ES-I3 (cell line): ENCODE results near the gene EPS8.

ENCODE experiments used
- H3K36me3 ChIP-seq: 2 replicates; pipeline ENCODE4 v1.6.1; 2013; ENCODE audit warnings: mild to moderate bottlenecking, low read length, control low read depth, moderate library complexity; ENCODE audit not compliant: insufficient read depth
- H3K4me1 ChIP-seq: 2 replicates; pipeline ENCODE4 v1.6.1; 2013; ENCODE audit warnings: mild to moderate bottlenecking, control low read depth, low read length; ENCODE audit not compliant: insufficient read depth
- H3K9ac ChIP-seq: 2 replicates; pipeline ENCODE4 v1.6.1; 2013; ENCODE audit warnings: low read depth, mild to moderate bottlenecking, low read length, moderate library complexity
- H3K9me3 ChIP-seq: 2 replicates; pipeline ENCODE4 v1.6.1; 2013; ENCODE audit warnings: mild to moderate bottlenecking, low read length, moderate library complexity; ENCODE audit not compliant: control insufficient read depth, insufficient read depth

EPS8 gene

DNA sequence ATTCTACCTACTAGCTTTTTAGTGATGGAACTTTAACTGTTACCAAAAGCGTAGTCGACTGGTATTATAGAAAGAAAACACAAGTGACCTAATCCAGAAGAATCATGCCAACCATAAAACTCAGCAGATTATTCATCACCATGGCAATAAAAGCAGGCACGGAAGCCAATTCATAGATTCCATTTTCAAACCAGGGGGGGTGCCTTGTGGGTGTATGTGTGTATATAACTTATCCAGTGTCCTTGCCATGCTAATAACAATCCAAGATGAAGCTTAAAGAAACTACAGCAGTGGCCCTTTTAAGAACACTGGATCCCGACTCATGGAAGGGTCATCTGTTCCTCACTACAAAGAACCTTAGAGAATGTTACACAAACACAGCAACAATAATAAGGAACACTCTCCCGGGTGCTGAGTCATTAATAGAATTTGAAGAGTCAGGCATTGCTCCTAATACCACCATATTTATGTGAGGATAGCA, 61.0 kb downstream of the EPS8 start:
- Histone ChIP-seq H3K4me1 (no peaks in the 10 kb centered on the region), H3K36me3 (no peaks in the 10 kb centered on the region), H3K9ac (no peak overlapping the region), H3K9me3 (no peaks in the 10 kb centered on the region)

DNA sequence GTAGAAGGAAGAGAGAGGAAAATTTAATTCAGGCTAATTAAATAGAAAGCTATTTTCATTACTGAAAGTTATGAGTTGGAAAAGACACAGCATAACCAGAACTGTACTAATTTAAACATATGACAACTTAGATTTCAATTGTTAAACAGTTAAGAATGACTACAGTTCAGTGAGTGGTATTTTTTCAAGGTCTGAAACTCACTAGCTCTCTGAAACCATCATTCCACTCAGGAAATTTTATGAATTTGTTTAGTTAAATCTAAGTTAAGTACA, 62.4 kb downstream of the EPS8 start:
- H3K4me1 ChIP-seq: no peaks in the 10 kb centered on the region
- no peaks in the 10 kb centered on the region for H3K36me3 ChIP-seq
- no peak overlapping the region for H3K9ac ChIP-seq
- no peaks in the 10 kb centered on the region for H3K9me3 ChIP-seq

DNA sequence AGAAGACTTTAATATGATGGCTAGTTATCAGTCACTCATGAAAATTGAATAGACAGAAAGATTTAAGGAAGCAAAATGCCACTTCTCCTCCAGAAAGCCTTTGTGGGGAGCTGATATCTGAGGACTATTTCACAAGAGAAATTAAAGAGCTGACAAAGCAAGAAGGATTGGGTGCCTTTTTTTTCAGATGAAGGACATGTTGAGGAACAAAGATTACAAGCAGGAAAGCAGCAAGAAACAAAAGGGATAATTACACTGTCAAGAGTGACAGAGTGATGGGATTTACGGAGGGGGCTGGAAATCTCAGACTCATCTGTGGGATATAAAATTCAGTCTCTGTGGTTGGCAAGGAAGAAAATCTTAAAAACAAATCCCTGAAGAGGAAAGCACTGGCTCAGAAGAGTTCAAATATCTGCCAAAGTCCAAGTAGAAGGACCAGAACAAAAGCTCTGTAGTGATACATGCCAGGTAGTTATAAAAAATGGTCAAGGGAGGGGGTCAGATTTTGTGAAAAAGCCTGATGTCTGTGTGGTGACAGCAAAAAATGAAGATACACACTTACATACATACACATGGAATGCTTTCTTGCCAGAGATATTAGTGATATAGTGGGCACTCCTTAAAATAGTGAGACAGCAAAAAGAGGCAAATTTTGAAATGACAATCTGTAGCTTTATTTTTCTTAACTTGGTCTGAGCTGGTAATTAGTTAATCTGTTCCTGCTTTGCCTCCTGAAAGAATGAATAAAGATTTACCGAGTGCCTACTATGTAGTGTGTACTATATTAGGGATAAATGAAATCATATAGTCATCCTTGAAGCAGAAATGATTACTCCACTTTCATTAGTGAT, 62.9 kb downstream of the EPS8 start:
- no peaks in the 10 kb centered on the region for H3K4me1 ChIP-seq
- H3K36me3 ChIP-seq: no peaks in the 10 kb centered on the region
- no peaks in the 10 kb centered on the region for H3K9me3 ChIP-seq
- H3K9ac ChIP-seq: no peak overlapping the region

DNA sequence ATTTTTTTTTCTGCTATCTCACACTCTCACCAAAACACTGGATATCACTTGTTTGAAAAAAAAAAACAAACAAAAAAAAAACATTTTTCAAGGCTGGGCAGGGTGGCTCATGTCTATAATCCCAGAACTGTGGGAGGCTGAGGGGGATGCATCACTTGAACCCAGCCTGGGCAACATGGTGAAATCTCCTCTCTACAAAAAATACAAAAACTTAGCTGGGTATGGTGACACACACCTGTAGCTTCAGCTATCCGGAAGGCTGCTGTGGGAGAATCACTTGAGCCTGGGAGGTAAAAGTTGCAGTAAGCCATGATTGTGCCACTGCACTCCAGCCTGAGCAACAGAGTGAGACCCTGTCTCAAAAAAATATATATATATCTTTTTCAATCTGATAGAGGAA, 66.2 kb downstream of the EPS8 start:
- H3K36me3 ChIP-seq: no peaks in the 10 kb centered on the region
- no peak overlapping the region for H3K9ac ChIP-seq
- no peaks in the 10 kb centered on the region for H3K9me3 ChIP-seq
- no peaks in the 10 kb centered on the region for H3K4me1 ChIP-seq

DNA sequence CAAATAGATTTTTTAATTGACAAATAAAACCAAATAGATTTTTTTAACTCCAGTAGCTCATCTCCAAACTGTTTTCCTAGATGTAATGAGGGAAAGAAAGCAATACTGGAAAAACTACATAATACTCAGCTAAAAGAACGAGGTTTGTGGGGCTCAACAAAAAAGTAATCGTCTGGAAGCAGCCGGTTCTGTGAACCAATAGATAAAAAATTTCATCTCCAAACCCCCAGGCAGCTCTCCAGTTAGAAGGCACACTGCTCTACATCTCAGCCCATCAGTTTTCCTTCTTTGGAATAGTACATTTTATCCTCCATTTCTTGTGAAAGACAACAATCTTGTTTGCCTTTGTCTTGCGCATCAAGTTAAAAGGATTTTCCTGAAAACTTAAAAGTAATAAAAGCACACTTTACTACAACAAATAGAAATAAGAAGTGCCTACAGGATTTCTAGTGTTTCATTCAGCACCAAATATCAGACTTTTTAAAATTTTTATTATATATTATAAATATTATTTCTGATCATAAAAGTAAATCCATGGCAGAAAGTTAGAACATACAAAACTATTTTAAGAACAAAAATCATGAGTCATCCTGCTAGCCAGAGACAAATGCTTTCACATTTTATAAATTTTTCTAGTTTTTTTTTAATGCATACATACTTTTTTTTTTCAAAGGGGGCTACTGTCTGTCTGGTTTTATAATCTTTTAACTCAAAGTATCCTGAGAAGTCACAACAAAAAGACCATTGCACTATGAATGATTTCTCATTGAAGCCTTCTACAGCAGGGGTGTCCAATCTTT, 67.7 kb downstream of the EPS8 start:
- Histone ChIP-seq H3K9me3 (no peaks in the 10 kb centered on the region), H3K9ac (no peak overlapping the region), H3K4me1 (no peaks in the 10 kb centered on the region), H3K36me3 (no peaks in the 10 kb centered on the region)

DNA sequence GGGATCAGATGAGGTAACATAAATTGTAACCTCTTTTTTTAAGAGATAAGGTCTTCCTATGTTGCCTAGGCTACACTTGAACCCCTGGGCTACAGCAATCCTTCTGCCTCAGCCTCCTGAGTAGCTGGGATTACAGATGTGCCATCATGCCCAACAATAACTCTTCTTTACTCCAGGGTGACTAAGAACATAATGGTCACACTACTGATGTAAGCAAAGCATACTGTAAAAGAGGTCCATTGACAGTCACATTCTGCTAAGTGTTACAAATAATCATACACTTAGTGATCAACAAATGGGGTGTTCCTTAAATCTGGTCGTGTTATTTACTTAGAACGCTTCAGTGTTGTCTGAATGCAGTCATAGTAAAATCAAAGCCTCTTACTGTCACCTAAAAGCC, 68.9 kb downstream of the EPS8 start:
- H3K9me3 ChIP-seq: no peaks in the 10 kb centered on the region
- H3K36me3 ChIP-seq: no peaks in the 10 kb centered on the region
- no peaks in the 10 kb centered on the region for H3K4me1 ChIP-seq
- H3K9ac ChIP-seq: no peak overlapping the region

DNA sequence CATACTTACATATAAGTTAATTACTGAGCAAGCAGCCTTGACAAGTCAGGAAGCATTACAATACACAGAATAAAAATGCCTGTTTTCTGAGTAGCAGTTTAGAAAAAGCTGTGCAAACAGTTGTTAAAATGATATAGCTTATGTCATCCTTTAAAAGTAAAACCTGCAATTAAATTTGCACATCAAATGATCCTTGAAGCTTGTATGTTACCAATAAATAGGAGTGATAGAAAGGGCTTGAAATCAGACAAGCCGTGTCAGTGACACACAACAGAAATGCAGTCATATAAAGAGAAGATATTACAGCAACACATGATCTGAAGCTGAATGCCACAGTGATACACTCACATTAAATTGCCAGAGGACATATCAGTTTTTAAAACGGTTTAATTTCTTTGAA, 70.0 kb downstream of the EPS8 start:
- H3K9ac ChIP-seq: no peak overlapping the region
- no peaks in the 10 kb centered on the region for H3K4me1 ChIP-seq

DNA sequence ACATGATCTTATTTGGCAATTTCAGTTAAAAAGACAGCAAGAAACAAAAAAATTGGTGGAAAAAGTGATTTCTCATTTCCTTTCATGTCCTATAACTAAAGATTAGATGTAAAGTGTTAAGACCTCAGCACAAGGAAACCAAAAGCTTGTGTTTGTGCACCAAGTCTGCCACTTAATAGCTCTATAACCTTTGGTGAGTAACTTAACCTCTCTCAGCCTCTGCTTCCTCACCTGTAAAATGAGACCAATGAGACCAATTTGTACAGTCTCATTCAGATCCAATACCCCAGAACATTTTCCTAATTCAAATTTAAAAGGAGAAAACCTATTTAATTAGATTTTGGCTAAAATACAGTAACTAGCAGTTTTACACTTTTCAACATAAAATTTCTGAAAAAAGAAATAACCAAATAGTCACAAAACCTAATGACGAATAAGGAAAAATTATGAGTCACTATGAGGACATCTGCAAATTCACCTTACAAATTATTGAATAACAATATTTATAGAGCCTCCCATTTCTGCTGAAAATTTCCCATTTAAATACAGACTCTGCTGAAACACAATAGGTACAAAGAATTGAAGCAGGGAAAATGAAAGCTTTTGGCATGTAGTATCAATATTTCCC, 71.1 kb downstream of the EPS8 start:
- H3K9me3 ChIP-seq: no peaks in the 10 kb centered on the region
- no peaks in the 10 kb centered on the region for H3K36me3 ChIP-seq
- H3K9ac ChIP-seq: no peak overlapping the region
- H3K4me1 ChIP-seq: no peaks in the 10 kb centered on the region

More for the DNA sequence above, 70.0 kb downstream of the EPS8 start:
- Histone ChIP-seq H3K9me3 (no peaks in the 10 kb centered on the region), H3K36me3 (no peaks in the 10 kb centered on the region)

DNA sequence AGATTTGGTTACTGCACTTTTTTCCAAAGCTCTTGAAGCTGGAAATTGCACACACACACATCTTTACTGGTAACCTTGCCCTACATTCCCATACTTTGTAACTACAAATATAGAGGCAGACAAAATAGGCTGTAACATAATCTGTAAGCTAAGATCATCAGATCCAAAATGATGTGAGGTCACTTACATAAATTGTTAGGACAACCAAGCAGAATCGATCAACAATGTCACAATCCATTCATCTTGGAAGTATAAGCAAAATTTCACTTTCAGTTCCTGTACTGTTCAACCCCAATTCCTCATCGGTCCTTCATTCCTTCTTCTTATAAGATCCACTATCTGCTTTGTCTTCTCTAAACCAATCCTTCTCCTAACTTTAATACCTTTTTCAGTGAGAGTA, 72.6 kb downstream of the EPS8 start:
- Histone ChIP-seq H3K9ac (no peak overlapping the region), H3K4me1 (no peaks in the 10 kb centered on the region), H3K9me3 (no peaks in the 10 kb centered on the region), H3K36me3 (no peaks in the 10 kb centered on the region)

DNA sequence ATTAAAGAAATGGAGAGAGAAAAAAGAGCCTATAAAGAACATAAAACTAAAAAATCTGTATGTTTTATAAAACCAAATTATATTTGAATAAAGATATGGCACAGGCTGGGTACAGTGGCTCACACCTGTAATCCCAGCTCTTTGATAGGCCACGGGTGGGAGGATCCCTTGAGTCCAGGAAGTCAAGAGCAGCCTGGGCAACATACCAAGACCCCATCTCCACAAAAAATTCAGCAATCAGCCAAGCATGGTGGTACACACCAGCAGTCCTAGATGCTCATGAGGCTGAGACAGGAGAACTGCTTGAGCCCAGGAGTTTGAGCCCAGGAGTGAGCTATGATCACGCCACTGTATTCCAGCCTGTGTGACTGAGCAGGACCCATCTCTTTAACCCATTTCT, 74.9 kb downstream of the EPS8 start:
- H3K36me3 ChIP-seq: no peaks in the 10 kb centered on the region
- peaks cover 5% of the 10 kb centered on the region; the same call in 1 of the 2 replicates for H3K4me1 ChIP-seq
- no peak overlapping the region for H3K9ac ChIP-seq
- H3K9me3 ChIP-seq: no peaks in the 10 kb centered on the region

DNA sequence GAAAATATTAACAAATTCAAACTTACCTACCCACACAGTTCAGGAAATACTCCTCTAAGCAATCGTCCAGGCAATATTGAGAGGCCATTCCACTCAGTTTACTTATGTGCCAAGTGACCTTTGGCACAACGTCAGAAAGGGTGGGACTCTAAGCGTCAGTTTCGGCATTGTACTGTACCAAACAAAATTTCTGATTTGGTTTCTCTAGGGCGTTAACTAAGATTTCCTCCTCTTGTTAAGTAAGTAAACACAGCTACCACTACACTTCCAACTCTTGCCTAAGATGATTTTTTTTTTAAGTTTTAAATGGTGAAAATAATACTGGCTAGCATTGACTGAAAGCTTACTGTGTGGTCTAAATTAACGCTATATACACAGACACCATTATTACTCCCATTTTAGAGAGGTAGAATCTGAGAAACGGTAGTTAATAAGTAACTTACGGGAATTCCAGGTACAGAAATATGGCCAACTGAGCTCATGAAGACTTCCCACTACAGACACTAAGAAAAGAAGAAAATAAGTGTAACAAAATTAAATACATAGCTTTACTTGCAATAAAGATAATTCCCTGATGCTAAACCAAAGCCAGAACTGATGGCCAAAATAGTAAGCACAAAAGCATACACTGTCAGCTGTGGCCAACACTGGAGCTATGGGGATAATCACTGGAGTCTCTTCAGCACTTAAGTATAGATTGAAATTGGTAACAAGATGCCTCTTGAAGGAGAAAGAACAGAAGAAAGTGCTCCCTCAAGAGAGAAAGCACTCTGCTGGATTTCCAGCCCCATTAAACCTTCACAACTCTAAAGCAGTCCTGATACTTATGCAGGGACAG, 76.1 kb downstream of the EPS8 start:
- Histone ChIP-seq H3K9ac (no peak overlapping the region), H3K9me3 (no peaks in the 10 kb centered on the region), H3K4me1 (peaks cover 5% of the 10 kb centered on the region; the same call in 1 of the 2 replicates), H3K36me3 (no peaks in the 10 kb centered on the region)

DNA sequence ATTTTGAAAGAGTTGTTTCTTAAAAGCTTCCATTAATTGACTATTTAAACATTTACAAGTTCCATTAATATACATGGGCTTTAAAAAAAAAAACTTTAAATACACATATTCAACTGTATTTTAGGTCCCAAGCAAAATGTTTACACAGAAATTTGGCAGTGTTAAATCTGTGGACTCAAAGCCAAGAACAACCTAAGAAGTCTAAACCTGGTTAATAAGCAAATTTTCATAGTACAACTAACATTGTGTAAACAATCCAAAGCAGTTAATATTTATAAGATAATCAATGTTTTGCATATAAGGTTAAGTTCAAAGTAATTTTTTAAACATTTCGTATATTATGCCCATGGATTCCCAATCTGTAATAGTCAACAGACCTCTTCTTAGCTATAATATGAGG, 77.0 kb downstream of the EPS8 start:
- Histone ChIP-seq H3K4me1 (peaks cover 5% of the 10 kb centered on the region; the same call in 1 of the 2 replicates), H3K9ac (no peak overlapping the region), H3K36me3 (no peaks in the 10 kb centered on the region)

DNA sequence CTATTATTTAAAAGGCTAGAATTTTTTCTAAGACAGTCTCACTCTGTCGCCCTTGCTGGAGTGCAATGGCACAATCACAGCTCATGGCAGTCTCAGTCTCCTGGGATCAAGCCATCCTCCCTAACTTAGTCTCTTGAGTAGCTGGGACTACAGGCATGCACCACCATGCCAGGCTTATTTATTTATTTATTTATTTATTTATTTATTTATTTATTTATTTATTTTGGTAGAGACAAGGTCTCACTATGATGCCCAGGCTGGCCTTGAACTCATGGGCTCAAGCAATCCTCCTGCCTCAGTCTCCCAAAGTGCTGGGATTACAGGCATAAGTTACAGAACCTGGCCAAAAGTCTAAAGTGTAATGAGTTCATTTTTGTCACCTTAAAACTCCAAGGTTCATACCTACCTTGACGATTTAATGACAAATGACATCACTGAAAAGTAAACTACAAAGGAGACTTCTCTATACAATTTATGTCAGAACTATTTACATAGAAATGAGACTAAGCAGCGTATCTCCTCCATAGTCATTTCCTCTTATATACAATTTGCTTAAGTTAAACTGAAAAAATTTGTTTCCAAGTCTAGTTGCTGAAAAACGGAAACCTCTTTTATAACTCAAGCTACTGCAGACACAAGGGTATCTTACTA, 78.2 kb downstream of the EPS8 start:
- H3K9me3 ChIP-seq: no peaks in the 10 kb centered on the region
- H3K4me1 ChIP-seq: peaks cover 5% of the 10 kb centered on the region
- H3K36me3 ChIP-seq: no peaks in the 10 kb centered on the region
- H3K9ac ChIP-seq: no peak overlapping the region

More for the DNA sequence above, 77.0 kb downstream of the EPS8 start:
- no peaks in the 10 kb centered on the region for H3K9me3 ChIP-seq

DNA sequence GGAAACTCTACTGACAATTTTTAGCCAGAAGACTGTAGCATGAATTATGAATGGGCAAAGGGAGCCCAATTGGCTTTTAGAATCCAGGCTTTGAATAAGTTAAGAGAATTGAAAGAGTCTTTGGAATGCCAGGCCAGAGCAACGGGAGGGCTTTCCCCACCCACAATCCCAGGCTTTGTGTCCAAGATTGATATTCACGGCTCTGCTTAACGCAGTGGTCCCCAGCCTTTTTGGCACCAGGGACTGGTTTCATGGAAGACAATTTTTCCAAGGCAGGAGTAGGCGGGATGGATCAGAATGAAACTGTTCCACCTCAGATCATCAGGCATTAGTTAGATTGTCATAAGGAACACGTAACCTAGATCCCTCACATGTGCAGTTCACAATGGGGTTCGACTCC, 79.6 kb downstream of the EPS8 start:
- Histone ChIP-seq H3K9ac (no peak overlapping the region), H3K4me1 (peaks cover 5% of the 10 kb centered on the region)

More for the DNA sequence above, 79.6 kb downstream of the EPS8 start:
- no peaks in the 10 kb centered on the region for H3K9me3 ChIP-seq
- H3K36me3 ChIP-seq: no peaks in the 10 kb centered on the region
